ENCODE results near the gene CLDND1.

Gene CLDND1

DNA sequence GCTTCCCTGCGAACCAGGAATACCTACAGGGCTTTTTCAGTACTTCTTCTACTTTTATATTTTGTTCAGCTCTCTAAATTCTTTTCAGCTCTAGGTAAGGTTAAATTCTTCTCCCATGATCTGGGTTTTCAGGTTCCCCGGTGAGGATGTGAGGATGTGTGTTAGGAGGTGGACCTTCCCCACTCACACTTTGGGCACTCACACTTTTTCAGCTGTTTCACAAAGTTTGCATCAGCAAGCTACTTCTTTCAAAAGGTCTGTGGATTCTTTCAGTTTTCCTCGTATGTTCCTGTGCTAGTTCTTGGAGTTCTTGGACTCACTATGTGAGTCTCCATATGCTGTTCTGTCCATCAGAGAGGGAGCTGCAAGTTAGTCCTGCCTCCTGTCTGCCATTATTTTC lies 39.1 kb downstream of the CLDND1 start:
- TF ChIP-seq, protein P1, sequence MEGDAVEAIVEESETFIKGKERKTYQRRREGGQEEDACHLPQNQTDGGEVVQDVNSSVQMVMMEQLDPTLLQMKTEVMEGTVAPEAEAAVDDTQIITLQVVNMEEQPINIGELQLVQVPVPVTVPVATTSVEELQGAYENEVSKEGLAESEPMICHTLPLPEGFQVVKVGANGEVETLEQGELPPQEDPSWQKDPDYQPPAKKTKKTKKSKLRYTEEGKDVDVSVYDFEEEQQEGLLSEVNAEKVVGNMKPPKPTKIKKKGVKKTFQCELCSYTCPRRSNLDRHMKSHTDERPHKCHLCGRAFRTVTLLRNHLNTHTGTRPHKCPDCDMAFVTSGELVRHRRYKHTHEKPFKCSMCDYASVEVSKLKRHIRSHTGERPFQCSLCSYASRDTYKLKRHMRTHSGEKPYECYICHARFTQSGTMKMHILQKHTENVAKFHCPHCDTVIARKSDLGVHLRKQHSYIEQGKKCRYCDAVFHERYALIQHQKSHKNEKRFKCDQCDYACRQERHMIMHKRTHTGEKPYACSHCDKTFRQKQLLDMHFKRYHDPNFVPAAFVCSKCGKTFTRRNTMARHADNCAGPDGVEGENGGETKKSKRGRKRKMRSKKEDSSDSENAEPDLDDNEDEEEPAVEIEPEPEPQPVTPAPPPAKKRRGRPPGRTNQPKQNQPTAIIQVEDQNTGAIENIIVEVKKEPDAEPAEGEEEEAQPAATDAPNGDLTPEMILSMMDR (IDR thresholded peaks at IDR 0.05; ENCODE audit: borderline replicate concordance, control extremely low read depth, extremely low read depth, insufficient read depth, missing control alignments), result no peak

DNA sequence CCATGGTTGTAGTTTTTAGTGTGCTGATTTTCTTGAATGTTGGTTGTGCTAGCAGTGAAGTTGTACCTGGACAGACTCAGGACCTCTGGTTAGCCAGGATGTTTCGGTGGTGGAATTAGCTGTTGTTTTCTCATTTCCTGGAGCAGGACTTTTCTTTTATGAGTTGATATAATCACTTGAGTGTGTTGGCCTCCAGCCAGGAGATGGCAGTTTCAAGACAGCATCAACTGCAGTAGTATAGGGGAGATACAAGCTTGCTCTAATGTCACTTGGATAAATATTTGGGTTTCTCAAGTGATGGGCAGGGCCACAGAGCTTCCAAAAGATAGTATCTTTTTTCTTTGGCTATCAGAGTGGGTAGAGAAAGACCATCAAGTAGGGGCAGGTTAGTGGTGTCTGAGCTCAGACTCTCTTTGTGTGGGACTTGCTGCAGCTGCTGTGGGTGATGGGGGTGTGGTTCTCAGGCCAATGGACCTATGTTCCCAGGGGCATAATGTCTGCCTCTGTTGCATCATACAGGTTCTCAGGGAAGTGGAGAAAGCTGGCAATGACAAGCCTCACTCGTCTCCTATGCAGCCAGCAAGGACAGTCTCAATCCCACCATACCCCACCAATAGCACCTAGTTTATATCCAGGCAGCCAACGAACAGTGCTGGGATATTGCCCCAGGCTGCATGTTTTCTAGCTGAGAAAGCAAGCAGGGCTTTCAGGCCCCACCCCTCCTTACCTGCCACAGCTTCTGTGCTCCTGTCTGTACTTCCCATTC lies 39.8 kb downstream of the CLDND1 start:
- in situ Hi-C loops (cut with MboI; ENCODE audit: low sequenced_read_pairs, unreplicated experiment), result no loop called here
- no peak for DNase-seq (ENCODE audit: low spot score)
- TF ChIP-seq, protein P1 (IDR thresholded peaks at IDR 0.05; ENCODE audit: borderline replicate concordance, control extremely low read depth, extremely low read depth, insufficient read depth, missing control alignments), result no peak

More for the DNA sequence above, 39.1 kb downstream of the CLDND1 start:
- in situ Hi-C loops (cut with MboI; ENCODE audit: low sequenced_read_pairs, unreplicated experiment), result no loop called here
- no peak for DNase-seq (ENCODE audit: low spot score)

All from GM13976 (cell line).